ENCODE results near the gene C2orf69. TPM values are rescaled to one million over a fixed set of nuclear protein-coding genes. Genes with fewer than 3 reads are reported as not detected.

The C2orf69 gene
- total RNA-seq, 3 donors from 2014 or later (not counting 1 experiment from before 2014, with no cell fraction given) = 11.8 to 15.0 (median 13.0) TPM

GRCh38 chr2:199902486-199903110 is 8.5 kb upstream of the C2orf69 start:
- TF ChIP-seq CTCF (IDR thresholded peaks at IDR 0.05) = no peak
- ATAC-seq (no peak), DNase-seq (no peak)
- WGBS (ENCODE audit: insufficient coverage) = 89% methylated on average over 4 of the region's 4 CpGs
- Mint-ChIP-seq H3K4me1 (no peaks in the 10 kb centered on the region), H3K4me3 (no peak overlapping the region), H3K9me3 (no peaks in the 10 kb centered on the region), H3K27ac (no peak overlapping the region), H3K36me3 (no peaks in the 10 kb centered on the region), H3K27me3 (ENCODE audit: low read depth in 2 of 2) (peaks cover 7 to 9% of the 10 kb centered on the region in 2 donors)
- no peak overlapping the region for H3K27ac ChIP-seq (ENCODE audit: low read length)
- no peaks in the 10 kb centered on the region for H3K36me3 ChIP-seq (ENCODE audit: control insufficient read depth, insufficient read depth, low read length)
- H3K9me3 ChIP-seq (ENCODE audit: control insufficient read depth, insufficient read depth, low read length) = no peaks in the 10 kb centered on the region
- H3K27me3 ChIP-seq (ENCODE audit: control insufficient read depth, insufficient read depth, low read length) = no peaks in the 10 kb centered on the region
- intact Hi-C loops (cut with micrococcal nuclease) = no loop called here
- no peaks in the 10 kb centered on the region for H3K4me1 ChIP-seq (ENCODE audit: control insufficient read depth, insufficient read depth, low read length)
- H3K4me3 ChIP-seq (ENCODE audit: low read length) = no peak overlapping the region

DNA sequence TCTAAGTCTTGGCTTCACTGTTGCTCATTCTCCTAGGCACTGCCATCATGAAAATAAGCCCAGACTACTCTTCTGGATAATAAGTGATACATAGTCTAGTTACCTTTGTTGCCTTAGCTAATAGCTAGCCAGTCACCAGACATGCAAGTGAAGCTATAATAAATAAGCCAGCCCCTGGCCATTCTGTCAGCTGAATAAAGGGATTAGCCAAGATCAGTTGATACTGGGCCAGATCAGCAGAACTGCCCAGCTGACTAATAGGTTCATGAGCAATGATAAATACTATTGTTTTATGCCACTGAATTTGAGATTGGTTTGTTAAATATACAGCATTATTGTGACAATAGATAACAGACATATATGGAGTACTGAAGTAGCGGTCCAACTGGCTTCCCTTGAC is 8.0 kb upstream of the C2orf69 start:
- H3K9me3 Mint-ChIP-seq = no peaks in the 10 kb centered on the region
- intact Hi-C loops (cut with micrococcal nuclease) = no loop called here
- H3K36me3 Mint-ChIP-seq = no peaks in the 10 kb centered on the region
- no peak overlapping the region for H3K27ac ChIP-seq (ENCODE audit: low read length)
- TF ChIP-seq CTCF (IDR thresholded peaks at IDR 0.05) = no peak
- no peaks in the 10 kb centered on the region for H3K9me3 ChIP-seq (ENCODE audit: control insufficient read depth, insufficient read depth, low read length)
- H3K4me1 Mint-ChIP-seq = no peaks in the 10 kb centered on the region
- H3K4me1 ChIP-seq (ENCODE audit: control insufficient read depth, insufficient read depth, low read length) = no peaks in the 10 kb centered on the region
- H3K27me3 ChIP-seq (ENCODE audit: control insufficient read depth, insufficient read depth, low read length) = no peaks in the 10 kb centered on the region
- WGBS (ENCODE audit: insufficient coverage) = no CpG with 5 or more reads among the region's 1 CpG
- H3K27me3 Mint-ChIP-seq (ENCODE audit: low read depth in 2 of 2) = peaks cover 7 to 9% of the 10 kb centered on the region in 2 donors
- no peak for DNase-seq
- ATAC-seq = no peak
- no peak overlapping the region for H3K27ac Mint-ChIP-seq
- H3K36me3 ChIP-seq (ENCODE audit: control insufficient read depth, insufficient read depth, low read length) = no peaks in the 10 kb centered on the region
- no peak overlapping the region for H3K4me3 ChIP-seq (ENCODE audit: low read length)
- no peak overlapping the region for H3K4me3 Mint-ChIP-seq

DNA sequence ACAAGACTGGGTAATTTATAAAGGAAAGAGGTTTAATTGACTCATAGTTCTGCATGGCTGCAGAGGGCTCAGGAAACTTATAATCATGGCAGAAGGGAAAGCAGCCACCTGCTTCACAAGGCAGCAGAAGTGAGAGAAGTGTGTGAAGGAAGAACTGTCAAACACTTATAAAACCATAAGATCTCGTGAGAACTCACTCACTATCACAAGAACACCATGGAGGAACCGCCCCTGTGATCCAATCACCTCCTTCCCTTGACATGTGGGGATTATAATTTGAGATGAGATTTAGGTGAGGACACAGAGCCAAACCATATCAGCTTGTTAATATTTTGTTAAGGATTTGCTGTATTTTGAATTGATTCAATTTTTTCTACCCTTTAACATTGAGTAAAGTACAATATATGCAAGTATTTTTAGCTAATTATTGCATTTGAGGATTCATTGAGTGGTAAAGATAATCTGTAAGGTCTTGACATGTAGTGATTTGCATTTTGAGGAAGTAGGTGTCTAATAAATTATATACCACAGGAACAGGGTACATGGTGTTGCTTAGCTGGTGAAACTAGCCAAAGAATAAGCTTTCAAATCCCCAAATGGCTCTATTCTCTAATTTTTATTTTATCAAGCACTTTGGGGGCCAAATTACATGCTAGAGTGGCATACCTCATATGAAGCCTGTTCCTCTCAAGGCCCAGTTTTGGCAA is 3.9 kb upstream of the C2orf69 start:
- DNase-seq (no peak), ATAC-seq (no peak)
- Histone ChIP-seq H3K9me3 (ENCODE audit: control insufficient read depth, insufficient read depth, low read length) (no peaks in the 10 kb centered on the region), H3K27ac (ENCODE audit: low read length) (no peak overlapping the region), H3K4me3 (ENCODE audit: low read length) (no peak overlapping the region), H3K36me3 (ENCODE audit: control insufficient read depth, insufficient read depth, low read length) (no peaks in the 10 kb centered on the region), H3K27me3 (ENCODE audit: control insufficient read depth, insufficient read depth, low read length) (no peaks in the 10 kb centered on the region), H3K4me1 (ENCODE audit: control insufficient read depth, insufficient read depth, low read length) (peaks cover 6% of the 10 kb centered on the region)
- H3K9me3 Mint-ChIP-seq = no peaks in the 10 kb centered on the region
- no peak overlapping the region for H3K27ac Mint-ChIP-seq
- no CpG with 5 or more reads among the region's 2 CpGs for WGBS (ENCODE audit: insufficient coverage)
- intact Hi-C loops (cut with micrococcal nuclease) = no loop called here
- no peak overlapping the region for H3K4me3 Mint-ChIP-seq
- H3K36me3 Mint-ChIP-seq = no peaks in the 10 kb centered on the region
- H3K4me1 Mint-ChIP-seq = peaks cover 16% of the 10 kb centered on the region in 2 donors
- H3K27me3 Mint-ChIP-seq (ENCODE audit: low read depth in 2 of 2) = peaks cover 7 to 9% of the 10 kb centered on the region in 2 donors
- TF ChIP-seq CTCF (IDR thresholded peaks at IDR 0.05) = no peak
